Caco-2 (cell line): Measurements from ENCODE around the gene BACE2. TPM values are rescaled to one million over a fixed set of nuclear protein-coding genes. Genes with fewer than 3 reads are reported as not detected.

Experiments used
- BruUV-seq: library from RNA; stranded (reverse); fragments of 400-500 nt; replicated peaks from 2 replicates; lab custom pipeline; 2021; lab: Mats Ljungman, UMichigan
- CTCF ChIA-PET: fragments of 300-600 bp; sonication (Branson Sonifier 250); formaldehyde crosslinking; loops from one replicate; lab custom pipeline; 2022; ENCODE audit warnings: antibody characterized with exemption; lab: Charles Lee
- POLR2A ChIA-PET: fragments of 300-600 bp; sonication (Branson Sonifier 250); formaldehyde crosslinking; loops from one replicate; lab custom pipeline; 2022; ENCODE audit warnings: antibody characterized with exemption; lab: Charles Lee
- DNase-seq, 2 experiments: peaks; one replicate each; pipeline versions ENCODE4 v3.0.0 to v3.0.0-alpha.2; 2020 to 2022
- H3K27me3 ChIP-seq: replicated peaks from 2 replicates; pipeline ENCODE4 v1.6.0; 2011; ENCODE audit warnings: low read length; ENCODE audit not compliant: control insufficient read depth, insufficient read depth
- H3K36me3 ChIP-seq: 2 replicates; pipeline ENCODE4 v1.5.1; 2011; ENCODE audit warnings: low read length; ENCODE audit not compliant: control insufficient read depth, insufficient read depth
- H3K4me1 ChIP-seq: fragments of 250-450 bp; sonication (Bioruptor Pico); 2 replicates; pipeline ENCODE4 v1.5.1; 2020; ENCODE audit warnings: mild to moderate bottlenecking
- H3K4me3 ChIP-seq: 2 replicates; pipeline ENCODE4 v1.5.1; 2011; ENCODE audit warnings: low read depth, mild to moderate bottlenecking, control low read depth, low read length
- H3K9me3 ChIP-seq: fragments of 250-450 bp; sonication (Bioruptor Pico); 2 replicates; pipeline ENCODE4 v1.5.1; 2020; ENCODE audit warnings: mild to moderate bottlenecking, moderate library complexity
- H3K27ac Mint-ChIP-seq: one replicate; pipeline ENCODE4 v1.8.0; 2022; ENCODE audit warnings: mixed read lengths; ENCODE audit not compliant: unreplicated experiment
- H3K27me3 Mint-ChIP-seq: one replicate; pipeline ENCODE4 v1.8.0; 2022; ENCODE audit warnings: mixed read lengths; ENCODE audit not compliant: insufficient read depth, unreplicated experiment
- H3K36me3 Mint-ChIP-seq: one replicate; pipeline ENCODE4 v1.8.0; 2022; ENCODE audit warnings: mild to moderate bottlenecking, mixed read lengths; ENCODE audit not compliant: insufficient read depth, unreplicated experiment
- H3K4me1 Mint-ChIP-seq: one replicate; pipeline ENCODE4 v1.8.0; 2022; ENCODE audit warnings: low read depth, mixed read lengths; ENCODE audit not compliant: unreplicated experiment
- H3K4me3 Mint-ChIP-seq: one replicate; pipeline ENCODE4 v1.8.0; 2022; ENCODE audit warnings: mild to moderate bottlenecking, moderate library complexity, mixed read lengths; ENCODE audit not compliant: unreplicated experiment
- H3K9me3 Mint-ChIP-seq: one replicate; pipeline ENCODE4 v1.8.0; 2022; ENCODE audit warnings: mixed read lengths; ENCODE audit not compliant: unreplicated experiment
- CTCF ChIP-seq, 2 experiments: fragments of 200-600 bp in 1 of 2; IDR thresholded peaks; 1 replicate in 1 of 2; 2 replicates in 1 of 2; pipeline versions ENCODE4 v1.5.1 to v1.8.0; 2011 to 2022; ENCODE audit warnings: antibody characterized with exemption in 1 of 2, control low read depth in 1 of 2, inconsistent platforms in 1 of 2, low read depth in 1 of 2, low read length in 1 of 2, mild to moderate bottlenecking in 1 of 2, moderate library complexity in 1 of 2; ENCODE audit not compliant: insufficient read depth in 1 of 2, severe bottlenecking in 1 of 2, unreplicated experiment in 1 of 2
- intact Hi-C: fragments of 100-400 bp; cut with micrococcal nuclease; formaldehyde crosslinking; loops from one replicate; pipeline ENCODE4 v1.10.0; 2022; ENCODE audit not compliant: unreplicated experiment
- total RNA-seq: library from RNA; stranded (reverse); gene quantifications from 2 replicates; pipeline ENCODE4 v1.2.3, GENCODE V29; 2022

Gene BACE2
- total RNA-seq, 1 experiment from 2014 or later: 8.8 TPM

- no peaks in the 10 kb centered on the region for H3K36me3 Mint-ChIP-seq
- Histone ChIP-seq H3K36me3 (no peaks in the 10 kb centered on the region), H3K27me3 (no peaks in the 10 kb centered on the region), H3K4me1 (no peaks in the 10 kb centered on the region; the same call in 1 of the 2 replicates), H3K9me3 (no peaks in the 10 kb centered on the region), H3K4me3 (no peak overlapping the region)
- ChIA-PET POLR2A (no interaction called here), CTCF (no interaction called here)
- TF ChIP-seq CTCF (IDR thresholded peaks at IDR 0.05; ENCODE audit: insufficient read depth in 1 of 2, low read depth in 1 of 2, low read length in 1 of 2, severe bottlenecking in 1 of 2, unreplicated experiment in 1 of 2): no peak
- DNase-seq: no peak
- peaks cover 8% of the 10 kb centered on the region for H3K4me1 Mint-ChIP-seq
- no peaks in the 10 kb centered on the region for H3K9me3 Mint-ChIP-seq
- BruUV-seq: no TSS peak
- intact Hi-C loops: loop anchor here (1.0 kb wide), 1 partner anchor 21 kb away; no protein-coding TSS in a partner anchor
- H3K27me3 Mint-ChIP-seq: no peaks in the 10 kb centered on the region
- no peak overlapping the region for H3K27ac Mint-ChIP-seq
- no peak overlapping the region for H3K4me3 Mint-ChIP-seq
Observed at GRCh38 chr21:41229509-41230248, 61.7 kb downstream of the BACE2 start.

DNA sequence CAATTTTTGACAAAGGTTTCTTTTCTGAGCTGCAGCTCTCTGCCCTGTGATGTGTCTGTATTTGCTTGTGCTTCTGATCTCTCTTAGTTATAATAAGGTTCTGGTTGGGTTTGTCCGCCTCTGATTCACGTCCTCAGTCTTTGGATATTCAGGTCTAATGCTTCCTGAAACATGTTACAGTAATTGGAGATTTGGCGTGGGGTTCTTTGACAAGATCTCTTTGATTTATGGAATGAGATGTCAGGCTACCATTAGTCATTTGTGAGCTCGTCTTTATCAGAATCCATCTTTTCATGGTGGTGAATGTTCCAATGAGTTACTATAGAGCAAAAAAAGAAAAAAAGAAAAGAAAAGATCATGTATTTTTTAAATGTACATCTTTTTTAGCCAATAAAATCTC, 62.5 kb downstream of the BACE2 start:
- no peak overlapping the region for H3K4me3 ChIP-seq
- Mint-ChIP-seq H3K4me1 (peaks cover 8% of the 10 kb centered on the region), H3K4me3 (no peak overlapping the region), H3K27me3 (no peaks in the 10 kb centered on the region), H3K27ac (no peak overlapping the region), H3K36me3 (no peaks in the 10 kb centered on the region), H3K9me3 (no peaks in the 10 kb centered on the region)
- no peaks in the 10 kb centered on the region for H3K36me3 ChIP-seq
- no peak for DNase-seq
- no TSS peak for BruUV-seq
- CTCF ChIA-PET: no interaction called here
- H3K9me3 ChIP-seq: no peaks in the 10 kb centered on the region
- intact Hi-C loops: no loop called here
- H3K27me3 ChIP-seq: no peaks in the 10 kb centered on the region
- H3K4me1 ChIP-seq: no peaks in the 10 kb centered on the region; the same call in 1 of the 2 replicates
- POLR2A ChIA-PET: no interaction called here
- no peak for TF ChIP-seq CTCF (IDR thresholded peaks at IDR 0.05; ENCODE audit: insufficient read depth in 1 of 2, low read depth in 1 of 2, low read length in 1 of 2, severe bottlenecking in 1 of 2, unreplicated experiment in 1 of 2)

GRCh38 chr21:41231060-41231459, 63.1 kb downstream of the BACE2 start:
- H3K4me1 Mint-ChIP-seq: peaks cover 8% of the 10 kb centered on the region
- CTCF ChIA-PET: no interaction called here
- no TSS peak for BruUV-seq
- H3K4me1 ChIP-seq: no peaks in the 10 kb centered on the region; the same call in 1 of the 2 replicates
- H3K27me3 Mint-ChIP-seq: no peaks in the 10 kb centered on the region
- H3K4me3 ChIP-seq: no peak overlapping the region
- H3K27me3 ChIP-seq: no peaks in the 10 kb centered on the region
- H3K9me3 ChIP-seq: no peaks in the 10 kb centered on the region
- H3K36me3 ChIP-seq: no peaks in the 10 kb centered on the region
- intact Hi-C loops: no loop called here
- no peaks in the 10 kb centered on the region for H3K36me3 Mint-ChIP-seq
- H3K4me3 Mint-ChIP-seq: no peak overlapping the region
- H3K27ac Mint-ChIP-seq: no peak overlapping the region
- H3K9me3 Mint-ChIP-seq: no peaks in the 10 kb centered on the region
- DNase-seq: no peak
- POLR2A ChIA-PET: no interaction called here
- no peak for TF ChIP-seq CTCF (IDR thresholded peaks at IDR 0.05; ENCODE audit: insufficient read depth in 1 of 2, low read depth in 1 of 2, low read length in 1 of 2, severe bottlenecking in 1 of 2, unreplicated experiment in 1 of 2)
